Measurements from ENCODE around the gene TGFBR2.

Gene TGFBR2

DNA sequence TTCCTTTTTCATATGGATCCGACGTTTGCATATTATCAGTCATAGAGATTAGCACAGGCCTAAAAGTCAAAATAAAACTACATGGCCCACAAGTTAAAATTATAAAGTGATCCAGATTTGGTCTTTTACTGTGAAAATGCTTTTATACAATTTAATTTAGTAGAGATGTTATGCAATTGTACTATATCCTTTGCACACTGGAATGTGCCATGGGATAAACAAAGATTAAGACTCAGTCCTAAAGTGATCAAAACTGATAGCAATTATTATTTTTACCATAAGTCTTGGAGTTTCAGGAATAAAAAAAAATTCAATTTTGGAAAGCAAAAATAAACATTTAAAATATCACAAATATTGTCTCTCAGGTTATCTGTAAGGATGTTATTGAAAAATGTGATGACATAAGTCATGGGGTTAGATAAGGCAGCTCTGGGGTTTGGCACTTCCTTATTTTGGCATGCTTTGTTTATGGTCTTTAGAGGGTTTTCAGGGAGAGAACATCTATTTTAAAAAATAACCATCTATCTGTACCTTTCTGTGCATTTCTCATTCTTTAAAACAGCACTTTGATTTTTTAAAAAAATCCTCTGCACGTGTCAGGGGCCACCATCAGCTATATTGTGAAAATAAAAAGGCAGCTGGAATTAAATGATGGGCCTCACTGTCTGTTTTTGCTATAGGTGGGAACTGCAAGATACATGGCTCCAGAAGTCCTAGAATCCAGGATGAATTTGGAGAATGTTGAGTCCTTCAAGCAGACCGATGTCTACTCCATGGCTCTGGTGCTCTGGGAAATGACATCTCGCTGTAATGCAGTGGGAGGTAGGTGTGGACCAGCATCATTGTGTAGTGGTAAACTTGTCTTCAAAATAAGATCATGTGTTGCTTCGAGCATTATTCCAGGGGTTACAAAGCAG is 67.3 kb downstream of the TGFBR2 start:
- no peak for DNase-seq (ENCODE audit: low read depth)

DNA sequence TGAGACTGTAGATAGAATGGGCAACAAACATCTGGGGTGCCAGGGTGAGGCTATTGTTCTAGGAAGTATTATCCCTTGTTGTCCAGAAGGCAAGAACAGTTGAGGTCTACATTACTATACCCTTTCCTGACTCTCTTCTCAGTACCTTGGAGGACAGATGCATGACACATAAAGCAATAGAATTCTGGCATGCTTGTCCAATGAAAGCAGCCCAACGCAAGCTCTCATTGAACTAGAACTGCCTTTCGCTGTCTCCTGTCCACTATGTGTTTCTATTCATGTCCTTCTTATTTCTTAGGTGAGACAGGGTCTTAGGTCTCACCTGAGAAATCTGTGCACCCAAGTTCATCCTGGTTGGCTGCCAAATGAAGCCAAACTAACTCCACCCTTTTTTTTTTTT is 68.6 kb downstream of the TGFBR2 start:
- DNase-seq (ENCODE audit: low read depth): no peak

DNA sequence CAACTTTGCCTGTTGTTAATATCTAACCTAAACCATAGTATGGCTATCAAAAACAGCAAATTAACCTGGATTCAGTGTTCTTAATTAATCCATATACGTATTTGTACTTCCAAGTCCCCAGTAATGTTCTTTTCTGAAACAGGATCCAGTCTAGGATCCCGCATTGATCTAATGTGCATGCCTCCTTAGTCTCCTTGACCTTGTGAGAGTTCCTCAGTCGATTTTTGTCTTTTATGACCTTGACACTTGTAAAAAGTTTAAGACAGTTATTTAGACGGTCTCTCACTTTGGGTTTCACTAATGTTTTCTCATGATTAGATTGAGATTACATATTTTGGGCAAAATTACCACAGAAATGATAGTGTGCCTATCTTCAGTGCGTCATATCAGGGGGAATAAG is 69.4 kb downstream of the TGFBR2 start:
- no peak for DNase-seq (ENCODE audit: low read depth)

DNA sequence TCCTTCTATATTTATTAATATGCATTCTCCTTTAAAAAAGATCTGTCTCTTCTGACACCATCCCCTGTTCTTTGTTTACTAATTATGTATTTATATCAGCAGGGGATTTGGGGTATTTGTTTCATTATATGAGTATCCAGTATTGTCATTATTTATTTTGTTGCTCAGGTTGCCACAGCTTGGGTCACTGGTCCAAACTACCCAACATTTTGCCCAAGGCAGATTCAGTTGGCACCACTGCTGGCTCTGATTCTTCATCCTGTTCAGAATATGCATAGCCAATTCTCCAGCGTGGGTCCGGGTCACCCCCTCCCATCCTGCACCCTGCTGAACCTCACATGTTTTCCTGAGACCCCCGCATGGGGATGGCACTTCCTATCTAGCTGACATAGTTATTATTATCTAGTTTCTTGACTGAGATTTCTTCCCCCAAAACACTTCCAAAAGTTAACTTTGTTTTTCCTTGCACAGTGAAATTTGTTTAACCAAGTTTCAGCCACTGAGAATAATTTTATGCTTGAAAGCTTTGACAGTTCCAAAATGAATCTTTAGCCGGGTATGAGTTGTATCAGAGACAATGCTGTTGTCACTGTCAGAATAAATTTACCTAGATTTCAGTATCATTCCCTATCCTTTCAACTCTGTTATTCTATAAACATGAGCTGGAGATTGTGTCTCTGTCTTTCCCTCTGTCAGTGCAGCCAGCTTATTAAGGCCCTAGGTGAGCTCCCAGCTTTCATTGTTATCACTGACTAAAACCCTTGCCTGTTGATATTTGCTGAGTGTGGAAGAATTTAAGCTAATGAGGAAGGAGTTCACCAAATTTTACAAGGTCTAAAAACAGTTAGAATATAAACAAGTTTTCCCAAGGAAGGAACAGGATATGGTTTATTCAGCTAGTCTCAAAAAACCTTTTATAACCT is 70.3 kb downstream of the TGFBR2 start:
- no peak for DNase-seq (ENCODE audit: low read depth)

DNA sequence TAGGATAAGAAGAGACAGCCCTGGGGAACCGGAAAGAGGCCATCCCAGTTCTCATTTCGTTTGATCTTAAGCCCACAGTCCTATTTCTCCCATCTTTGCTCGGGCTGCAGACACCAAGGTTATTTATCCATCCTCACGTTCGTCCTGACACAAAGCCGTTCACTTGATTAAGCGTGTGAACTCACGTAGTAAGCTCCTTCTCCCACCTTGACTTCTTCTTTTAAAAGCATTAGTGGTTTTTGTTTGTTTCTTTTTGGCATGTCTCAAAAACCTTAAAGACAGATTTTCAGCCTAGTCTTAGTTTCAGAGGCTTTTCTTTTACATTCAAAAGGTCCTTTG is 70.9 kb downstream of the TGFBR2 start:
- DNase-seq (ENCODE audit: low read depth): no peak

DNA sequence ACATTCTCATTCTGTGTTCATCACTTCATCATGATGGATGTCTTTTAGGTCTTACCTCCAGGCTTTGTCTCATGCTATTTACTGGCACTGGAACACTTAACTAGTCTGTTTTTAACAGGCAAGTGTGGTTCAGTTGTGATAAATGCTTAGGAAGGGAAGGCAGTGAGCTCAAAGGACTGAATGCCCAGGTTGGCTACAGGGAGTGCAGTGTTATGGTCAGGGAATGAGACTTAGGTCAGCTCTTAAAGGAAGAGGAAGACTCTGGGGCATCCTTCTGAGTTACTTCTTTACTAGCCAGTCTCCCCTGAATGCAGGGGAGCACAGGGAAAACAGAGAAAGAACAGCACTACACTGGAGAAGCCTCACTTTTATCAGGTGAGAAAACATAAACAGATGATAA is 72.6 kb downstream of the TGFBR2 start:
- DNase-seq (ENCODE audit: low read depth): no peak

DNA sequence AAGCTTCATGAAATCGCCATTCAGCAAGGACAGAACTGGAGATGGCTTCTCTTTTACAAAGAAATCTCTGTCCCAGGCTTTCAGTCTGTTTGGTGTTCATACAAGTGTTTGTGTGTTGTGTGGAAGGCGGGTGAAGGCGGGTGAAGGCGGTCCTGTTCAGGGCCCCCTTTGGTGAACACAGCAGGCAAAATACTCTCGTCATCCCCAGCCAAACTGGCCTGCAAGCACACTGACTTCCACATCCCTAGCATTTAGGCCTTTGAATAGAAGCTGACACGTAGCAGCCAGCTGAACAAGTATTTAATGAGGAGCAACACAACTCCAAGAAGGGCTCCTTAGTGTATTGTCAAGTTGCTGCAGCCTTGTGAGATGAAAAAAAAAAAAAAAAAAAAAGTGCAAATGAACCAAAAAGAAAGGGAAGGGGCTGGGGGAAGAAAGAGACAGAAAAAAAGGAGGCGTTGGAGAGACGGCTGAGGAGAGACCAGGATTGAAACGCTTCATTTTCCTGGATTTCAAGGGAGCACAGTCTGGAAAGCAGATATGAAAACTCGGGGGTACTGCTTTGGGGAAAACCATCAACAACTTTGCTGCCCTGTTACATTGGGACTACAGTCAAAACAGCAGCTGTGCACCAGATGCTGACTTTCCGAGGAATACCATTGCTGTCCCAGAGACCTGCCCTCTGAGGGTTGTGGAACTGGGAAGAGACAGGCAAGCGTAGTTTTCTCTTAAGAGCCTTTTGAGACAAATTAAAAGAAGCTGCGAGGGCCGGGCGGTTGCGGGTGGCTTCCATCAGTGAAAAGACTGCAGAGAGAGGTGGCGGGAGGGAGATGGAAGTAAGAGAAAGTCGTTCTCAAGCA is 74.6 kb downstream of the TGFBR2 start:
- peak; percentile 63 for DNase-seq (ENCODE audit: low read depth)

DNA sequence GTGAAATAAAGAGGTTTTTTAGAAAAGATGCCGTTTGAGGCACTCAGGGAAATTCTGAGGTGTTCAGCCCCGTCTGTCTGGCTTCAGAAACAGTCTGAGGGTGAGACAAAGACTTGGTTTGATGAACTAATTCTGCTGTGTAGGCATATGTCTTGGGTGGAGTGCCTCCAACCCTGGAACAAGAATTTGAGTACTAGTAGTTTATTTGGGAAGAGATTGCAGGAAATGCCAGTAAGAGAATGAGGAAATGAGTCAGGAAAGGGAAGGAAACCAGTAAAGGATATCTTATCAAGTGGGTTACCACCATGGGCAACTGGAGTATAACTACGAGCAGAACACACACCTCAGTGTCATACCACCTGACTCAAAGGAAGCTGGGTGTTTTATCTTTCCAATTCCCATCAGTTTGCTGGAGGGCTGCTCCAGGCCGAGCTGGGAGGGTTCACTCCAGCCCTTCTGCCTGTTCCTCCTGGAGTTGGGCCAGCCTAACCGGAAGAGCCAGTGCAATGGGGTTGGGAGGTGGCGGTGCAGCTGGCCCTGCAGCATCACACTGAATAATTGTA is 75.3 kb downstream of the TGFBR2 start:
- DNase-seq (ENCODE audit: low read depth): peak; percentile 62

DNA sequence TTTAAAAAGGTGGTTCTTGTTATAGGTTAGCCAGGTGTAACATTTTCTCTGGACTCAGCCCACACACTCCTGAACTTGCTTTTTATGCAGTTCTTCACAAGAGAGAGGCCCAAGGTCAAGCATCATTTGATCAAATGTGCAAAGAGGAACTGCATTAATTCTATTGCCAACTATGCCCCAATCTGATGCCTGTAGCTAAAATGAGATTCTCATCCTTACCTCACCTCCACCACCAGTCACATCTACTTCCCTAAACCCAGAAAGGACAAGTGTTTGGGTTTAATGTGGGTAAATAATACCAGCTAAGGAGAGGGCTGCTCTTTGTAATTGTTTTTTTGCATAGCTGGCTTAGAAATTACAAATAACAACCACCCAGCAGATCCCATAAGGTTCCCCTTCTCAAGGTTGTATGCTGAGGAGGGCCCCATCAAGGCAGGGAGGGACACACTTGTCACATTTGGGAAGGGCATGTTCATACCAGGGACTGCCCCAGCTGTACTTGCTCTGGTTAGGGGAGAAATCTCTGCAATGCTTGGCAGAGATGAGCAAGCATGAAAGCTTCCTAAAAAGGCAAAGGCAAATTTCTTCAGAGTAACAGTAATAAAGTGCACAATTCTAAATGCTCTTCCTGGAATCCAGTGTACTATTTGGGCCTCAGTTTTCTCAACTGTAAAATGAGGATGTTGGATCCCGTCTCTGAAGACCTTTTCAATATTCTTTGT is 76.2 kb downstream of the TGFBR2 start:
- peak; percentile 55 for DNase-seq (ENCODE audit: low read depth)

DNA sequence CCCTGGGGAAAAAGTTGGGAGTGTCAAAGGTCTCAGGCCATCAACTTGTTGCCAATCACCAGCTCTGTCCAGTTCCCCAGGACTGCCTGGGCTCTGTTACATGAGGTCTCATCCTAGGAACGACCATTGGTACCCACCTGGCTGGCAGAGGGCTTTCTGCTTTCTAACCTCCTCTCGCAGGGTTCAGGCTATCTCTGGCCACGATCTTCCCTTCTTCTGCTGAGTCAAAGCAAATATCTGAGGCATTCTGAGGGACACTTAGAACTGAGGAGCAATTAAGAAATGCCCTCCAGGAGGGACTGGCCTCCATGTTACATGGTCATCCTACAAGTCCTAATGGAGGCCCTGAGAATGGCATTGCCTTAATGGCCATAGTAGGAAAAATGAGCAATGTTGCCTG is 77.4 kb downstream of the TGFBR2 start:
- DNase-seq (ENCODE audit: low read depth): peak; percentile 47

DNA sequence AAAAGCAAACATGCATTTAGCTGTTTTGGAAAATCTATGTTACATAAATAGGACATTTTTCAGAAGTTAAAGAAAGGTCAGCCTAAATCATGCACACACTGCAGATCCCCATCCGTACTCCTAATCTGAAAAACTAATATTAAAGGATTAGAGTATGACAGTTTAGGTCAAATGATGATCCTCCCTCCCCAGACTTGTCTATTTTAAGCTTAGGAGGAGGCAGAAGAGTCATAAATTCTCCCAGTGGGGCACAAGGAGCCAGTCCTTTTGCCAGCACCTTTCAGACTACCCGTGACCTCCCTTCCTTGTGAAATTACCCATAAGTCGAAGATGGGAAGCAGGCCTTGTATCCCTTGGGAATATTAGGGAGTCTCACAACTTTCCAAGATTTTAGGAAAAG is 78.0 kb downstream of the TGFBR2 start:
- no peak for DNase-seq (ENCODE audit: low read depth)

DNA sequence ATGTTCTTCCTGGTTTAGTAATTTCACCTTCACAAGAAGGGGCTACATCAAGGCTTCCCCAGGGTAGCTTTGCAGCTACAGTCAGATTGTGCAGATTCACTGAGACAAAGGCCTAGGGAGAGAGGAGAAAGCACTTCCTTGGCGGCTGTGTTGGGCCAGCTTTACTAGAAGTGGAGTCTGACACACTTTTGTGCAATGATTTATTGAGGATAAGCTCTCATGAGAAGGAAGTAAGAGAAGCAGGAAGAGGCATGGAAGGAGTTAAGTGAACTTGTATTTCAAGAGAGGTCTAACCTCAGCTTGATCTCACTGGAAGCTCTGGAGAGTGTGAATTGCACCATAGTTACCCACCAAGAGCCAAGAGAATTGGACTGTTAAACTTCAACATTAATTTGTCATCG is 78.9 kb downstream of the TGFBR2 start:
- DNase-seq (ENCODE audit: low read depth): no peak

DNA sequence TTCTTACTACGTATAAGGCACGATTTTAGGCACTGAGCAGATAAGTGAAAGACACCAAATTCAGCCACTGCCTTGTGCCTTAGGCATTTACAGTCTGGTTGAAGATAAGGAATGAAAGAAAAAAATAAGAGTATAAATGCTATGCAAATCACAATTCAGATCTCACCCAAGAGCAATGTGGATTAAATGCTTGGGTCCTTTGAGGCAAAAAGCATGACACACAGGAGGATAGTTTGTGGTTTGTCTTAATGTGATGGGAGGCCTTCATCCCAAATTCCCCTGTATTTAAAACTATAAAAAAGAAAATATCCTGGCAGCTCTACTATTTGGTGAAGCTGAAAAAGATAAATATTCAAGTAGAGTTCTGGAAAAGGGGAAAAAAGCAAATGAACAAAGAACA is 79.8 kb downstream of the TGFBR2 start:
- DNase-seq (ENCODE audit: low read depth): peak; percentile 44

DNA sequence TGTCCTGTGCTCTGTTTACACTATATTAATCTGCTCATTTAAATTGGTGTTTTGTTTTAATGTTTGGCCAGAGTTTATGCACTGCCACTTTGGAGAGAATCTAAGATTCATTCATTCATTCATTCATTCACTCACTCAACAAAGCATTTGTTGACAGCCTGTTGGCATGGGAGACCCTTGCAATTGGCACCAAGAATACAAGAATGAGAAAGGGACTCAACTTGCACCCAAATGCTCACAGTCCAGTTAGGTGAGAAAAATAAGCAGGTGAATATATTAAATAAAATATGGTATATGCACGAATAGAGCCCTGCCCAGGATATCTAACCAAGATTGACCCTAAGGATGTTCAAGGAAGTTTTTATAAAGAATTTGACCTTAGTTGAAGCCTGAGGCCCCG is 80.4 kb downstream of the TGFBR2 start:
- DNase-seq (ENCODE audit: low read depth): no peak

DNA sequence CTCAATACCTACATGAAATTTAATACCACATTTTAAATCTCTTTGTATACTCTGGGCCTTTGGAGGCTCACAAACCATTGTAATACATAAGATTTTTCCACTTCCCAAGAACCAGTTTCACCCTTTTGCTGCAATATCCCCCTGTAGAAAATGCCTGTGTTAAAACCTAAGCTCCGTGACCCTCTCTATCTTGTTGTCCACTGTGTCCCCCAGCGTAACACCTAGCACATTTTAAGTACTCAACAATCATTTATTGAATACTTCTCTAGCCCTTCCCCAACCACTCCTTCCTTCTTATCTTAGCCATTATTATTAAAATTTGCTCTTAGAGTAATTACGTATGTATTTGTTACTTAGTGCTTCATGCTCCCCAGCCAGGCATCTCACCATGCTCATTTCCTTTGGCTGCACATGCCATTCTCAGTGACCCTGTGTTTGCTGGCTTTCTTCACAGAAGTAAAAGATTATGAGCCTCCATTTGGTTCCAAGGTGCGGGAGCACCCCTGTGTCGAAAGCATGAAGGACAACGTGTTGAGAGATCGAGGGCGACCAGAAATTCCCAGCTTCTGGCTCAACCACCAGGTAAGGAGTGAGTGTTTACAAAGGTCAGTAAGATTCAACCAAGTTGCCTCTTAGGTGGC is 81.6 kb downstream of the TGFBR2 start:
- DNase-seq (ENCODE audit: low read depth): no peak

DNA sequence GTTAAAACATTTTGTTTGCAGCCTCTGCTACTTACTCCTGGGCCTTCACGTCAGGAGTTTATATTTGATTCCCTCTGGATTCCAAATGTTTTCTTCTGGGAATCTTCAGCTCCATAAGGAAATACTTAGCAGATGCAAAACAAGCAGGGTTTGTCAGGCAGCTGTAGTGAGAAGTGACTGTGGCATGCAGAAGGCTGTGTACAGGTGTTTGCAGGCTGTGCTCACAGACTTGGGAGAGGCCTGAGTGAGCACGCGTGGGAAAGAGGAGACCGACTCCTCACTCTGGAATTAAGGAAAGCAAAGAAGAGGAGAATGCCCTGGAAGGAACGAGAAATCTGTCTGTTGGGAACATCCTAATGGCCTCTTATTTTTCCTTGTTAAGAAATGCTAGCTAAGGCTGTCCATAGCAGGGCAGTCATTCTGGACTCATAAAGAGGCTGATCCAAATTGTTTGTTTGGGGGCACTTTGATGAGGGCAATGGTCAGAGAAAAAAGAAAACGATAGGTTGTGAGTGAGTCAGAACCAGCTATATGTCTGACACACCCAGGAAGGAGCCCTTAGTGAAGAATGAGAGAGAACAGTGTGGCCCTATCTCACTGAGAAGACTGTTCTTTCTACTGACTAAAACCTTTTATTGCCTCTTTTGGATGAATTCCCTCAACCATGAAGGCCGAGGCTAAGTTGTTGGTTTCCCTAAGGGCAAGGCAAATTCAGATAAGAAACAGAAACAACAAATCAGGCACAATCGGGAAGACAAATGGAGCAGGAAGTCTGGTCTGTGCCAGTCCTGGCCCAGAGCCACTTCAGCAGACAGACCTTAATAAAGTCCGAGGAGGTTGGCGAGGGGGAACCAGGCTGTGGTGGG is 82.6 kb downstream of the TGFBR2 start:
- peak; percentile 79 for DNase-seq (ENCODE audit: low read depth)

DNA sequence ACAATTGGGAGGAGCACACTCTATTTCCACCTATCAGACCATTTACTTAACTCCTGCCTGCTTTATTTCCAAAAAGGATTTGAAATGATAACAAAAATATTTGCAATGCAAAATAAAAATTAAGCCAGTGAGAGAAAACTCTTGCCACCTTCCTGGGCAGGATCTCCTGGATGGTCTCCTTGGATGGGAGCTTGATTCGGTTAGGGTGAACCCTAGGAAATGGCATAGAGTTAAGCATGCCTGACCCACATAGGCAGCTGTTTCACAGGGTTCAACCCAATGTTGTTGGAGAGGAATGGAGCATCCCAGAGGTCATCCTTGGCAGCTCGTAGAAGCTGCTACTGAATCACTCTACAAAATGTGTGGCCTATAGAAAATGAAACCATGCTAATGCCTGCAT is 83.8 kb downstream of the TGFBR2 start:
- no peak for DNase-seq (ENCODE audit: low read depth)

DNA sequence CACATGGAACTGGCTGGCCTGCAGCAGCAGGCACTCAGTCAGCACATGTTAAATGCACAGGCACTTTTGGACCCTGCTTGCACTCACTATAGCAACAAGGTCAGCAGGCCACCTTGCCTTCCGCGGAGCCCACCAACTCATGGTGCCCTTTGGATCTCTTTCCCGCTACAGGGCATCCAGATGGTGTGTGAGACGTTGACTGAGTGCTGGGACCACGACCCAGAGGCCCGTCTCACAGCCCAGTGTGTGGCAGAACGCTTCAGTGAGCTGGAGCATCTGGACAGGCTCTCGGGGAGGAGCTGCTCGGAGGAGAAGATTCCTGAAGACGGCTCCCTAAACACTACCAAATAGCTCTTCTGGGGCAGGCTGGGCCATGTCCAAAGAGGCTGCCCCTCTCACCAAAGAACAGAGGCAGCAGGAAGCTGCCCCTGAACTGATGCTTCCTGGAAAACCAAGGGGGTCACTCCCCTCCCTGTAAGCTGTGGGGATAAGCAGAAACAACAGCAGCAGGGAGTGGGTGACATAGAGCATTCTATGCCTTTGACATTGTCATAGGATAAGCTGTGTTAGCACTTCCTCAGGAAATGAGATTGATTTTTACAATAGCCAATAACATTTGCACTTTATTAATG is 85.0 kb downstream of the TGFBR2 start:
- DNase-seq (ENCODE audit: low read depth): no peak

DNA sequence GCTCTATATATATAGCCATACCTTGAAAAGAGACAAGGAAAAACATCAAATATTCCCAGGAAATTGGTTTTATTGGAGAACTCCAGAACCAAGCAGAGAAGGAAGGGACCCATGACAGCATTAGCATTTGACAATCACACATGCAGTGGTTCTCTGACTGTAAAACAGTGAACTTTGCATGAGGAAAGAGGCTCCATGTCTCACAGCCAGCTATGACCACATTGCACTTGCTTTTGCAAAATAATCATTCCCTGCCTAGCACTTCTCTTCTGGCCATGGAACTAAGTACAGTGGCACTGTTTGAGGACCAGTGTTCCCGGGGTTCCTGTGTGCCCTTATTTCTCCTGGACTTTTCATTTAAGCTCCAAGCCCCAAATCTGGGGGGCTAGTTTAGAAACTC is 85.5 kb downstream of the TGFBR2 start:
- no peak for DNase-seq (ENCODE audit: low read depth)
